HG02759 (cell line): ENCODE measurements around the gene FYCO1.
"Not testable (repeated sequence)": the region's sequence is repeated elsewhere in the genome, so short reads cannot be mapped to it uniquely, and the experiment has no call there.

Experiments
- ATAC-seq: cut with Tn5 transposase; IDR thresholded peaks from one replicate; pipeline ENCODE4 v1.9.1; 2021; ENCODE audit warnings: mild to moderate bottlenecking, moderate library complexity; ENCODE audit not compliant: unreplicated experiment

Gene FYCO1

GRCh38 chr3:45995236-45996192 lies at the start of gene FYCO1:
TSS of gene FYCO1 (minus strand) at chr3:45995824. CDS start at chr3:45984910, 10,914 bp downstream.
- peak; percentile 95 for ATAC-seq

GRCh38 chr3:46038916-46039315 lies 43.3 kb upstream of the FYCO1 start:
- ATAC-seq = no peak

GRCh38 chr3:46038071-46038470 lies 42.4 kb upstream of the FYCO1 start:
- ATAC-seq = not testable (repeated sequence)

GRCh38 chr3:46036191-46036590 lies 40.6 kb upstream of the FYCO1 start:
- ATAC-seq = no peak

- no peak for ATAC-seq
Measured at GRCh38 chr3:46031747-46032146, 36.1 kb upstream of the FYCO1 start.

GRCh38 chr3:46031269-46031668 lies 35.6 kb upstream of the FYCO1 start:
- ATAC-seq = no peak

- no peak for ATAC-seq
Measured at GRCh38 chr3:46030626-46031025, 35.0 kb upstream of the FYCO1 start.

GRCh38 chr3:46029953-46030543 lies 34.4 kb upstream of the FYCO1 start:
- no peak for ATAC-seq

GRCh38 chr3:46027736-46028397 lies 32.2 kb upstream of the FYCO1 start:
- ATAC-seq = no peak

GRCh38 chr3:46027021-46027705 lies 31.5 kb upstream of the FYCO1 start, which contains the start of gene XCR1:
TSS of gene XCR1 (minus strand) at chr3:46027483. CDS start at chr3:46021947, 5,536 bp downstream.
- no peak for ATAC-seq

- no peak for ATAC-seq
Measured at GRCh38 chr3:46025139-46025538, 29.5 kb upstream of the FYCO1 start.

- no peak for ATAC-seq
Measured at GRCh38 chr3:46024131-46024530, 28.5 kb upstream of the FYCO1 start.

GRCh38 chr3:46022909-46023785 lies 27.5 kb upstream of the FYCO1 start:
- ATAC-seq = no peak

GRCh38 chr3:46021516-46021915 lies 25.9 kb upstream of the FYCO1 start:
- no peak for ATAC-seq

- ATAC-seq = no peak
Measured at GRCh38 chr3:46020766-46021510, 25.3 kb upstream of the FYCO1 start.

GRCh38 chr3:46019707-46020106 lies 24.1 kb upstream of the FYCO1 start:
- ATAC-seq = no peak

- no peak for ATAC-seq
Measured at GRCh38 chr3:46017720-46018119, 22.1 kb upstream of the FYCO1 start.

- no peak for ATAC-seq
Measured at GRCh38 chr3:46013316-46014094, 17.9 kb upstream of the FYCO1 start.
